ENCODE results near the gene PRKCE. TPM values are rescaled to one million over a fixed set of nuclear protein-coding genes. Genes with fewer than 3 reads are reported as not detected.

Gene PRKCE
- total and polyA plus RNA-seq, 2 of the 8 experiments (the other 6 are each of a cell fraction or from before 2014, with no cell fraction given): 0.54 to 2.1 TPM

GRCh38 chr2:45826884-45827635, 175.6 kb downstream of the PRKCE start:
- H3K56ac ChIP-seq (replicated peaks; ENCODE audit: insufficient read length, low read depth, low read length): no peak overlapping the region
- FAIRE-seq: no peak
- H3K27ac ChIP-seq (ENCODE audit: low read depth, low read length): no peak overlapping the region
- H3K4me1 ChIP-seq (replicated peaks in 1 of 4; ENCODE audit: control insufficient read depth in 3 of 4, insufficient read depth in 4 of 4, low read length in 3 of 4): peaks cover 0 to 2% (median 0%) of the 10 kb centered on the region in 4 experiments; a peak in 1 of 7 replicates
- H3K23me2 ChIP-seq (ENCODE audit: low read depth, low read length): no peaks in the 10 kb centered on the region
- no peak overlapping the region for H3K4me3 ChIP-seq (ENCODE audit: extremely low read depth in 1 of 4, insufficient read depth in 2 of 4, low read depth in 3 of 4, low read length in 4 of 4)
- no peak overlapping the region for H2AK5ac ChIP-seq (ENCODE audit: low read depth, low read length)
- CTCF ChIA-PET (ENCODE audit: partially characterized antibody): interaction anchor here (0.5 to 1.2 kb wide), 2 partner anchors 88 to 1285 kb away, joined by 3 read pairs; no protein-coding TSS in a partner anchor
- no peak overlapping the region for H2BK20ac ChIP-seq (ENCODE audit: low read length)
- H2BK15ac ChIP-seq (ENCODE audit: low read length): no peak overlapping the region
- H3K4me2 ChIP-seq (ENCODE audit: insufficient read depth in 1 of 2, low read depth in 2 of 2, low read length in 2 of 2): no peak overlapping the region
- no peak overlapping the region for H3K9ac ChIP-seq (replicated peaks in 1 of 4; ENCODE audit: extremely low read depth in 1 of 4, low read depth in 3 of 4, low read length in 3 of 4)
- no peaks in the 10 kb centered on the region for H3K27me3 ChIP-seq (replicated peaks in 1 of 4; ENCODE audit: control insufficient read depth in 3 of 4, extremely low read depth in 1 of 4, insufficient read depth in 3 of 4, low read length in 3 of 4)
- H3K9me3 ChIP-seq (ENCODE audit: insufficient read depth in 2 of 2, low read depth in 1 of 2, low read length in 1 of 2): peaks cover 0 to 11% of the 10 kb centered on the region in 2 experiments; a peak in 2 of 4 replicates
- POLR2A ChIA-PET (ENCODE audit: partially characterized antibody): no interaction called here
- H3K79me2 ChIP-seq (ENCODE audit: control insufficient read depth in 1 of 2, insufficient read depth in 2 of 2, low read length in 2 of 2): no peaks in the 10 kb centered on the region
- no peak overlapping the region for H3K18ac ChIP-seq (ENCODE audit: extremely low read depth, low read length)
- H2BK5ac ChIP-seq (ENCODE audit: low read depth, low read length): no peak overlapping the region
- no peaks in the 10 kb centered on the region for H3K36me3 ChIP-seq (ENCODE audit: control insufficient read depth in 2 of 4, insufficient read depth in 4 of 4, low read length in 3 of 4)
- H4K20me1 ChIP-seq (replicated peaks in 1 of 2; ENCODE audit: control insufficient read depth in 1 of 2, insufficient read depth in 2 of 2, low read length in 2 of 2): no peaks in the 10 kb centered on the region
- no peak overlapping the region for H2BK12ac ChIP-seq (ENCODE audit: low read depth, low read length)
- H2BK120ac ChIP-seq (replicated peaks; ENCODE audit: low read depth, low read length): no peak overlapping the region
- H4K8ac ChIP-seq (ENCODE audit: extremely low read depth, insufficient read depth, low read length): no peak overlapping the region; the same call in 1 of the 2 replicates
- 91% methylated on average over 10 of the region's 10 CpGs; no CpG with 5 or more reads in 1 of the 2 experiments for WGBS, 2 experiments (ENCODE audit: extremely low coverage in 1 of 2, insufficient coverage in 1 of 2, insufficient read length in 1 of 2, insufficient replicate concordance in 2 of 2, low coverage in 1 of 2, low lambda C conversion rate in 2 of 2, missing lambda C conversion rate in 1 of 2)
- no peaks in the 10 kb centered on the region for H3K79me1 ChIP-seq (ENCODE audit: low read depth, low read length)
- no peak overlapping the region for H3K14ac ChIP-seq (ENCODE audit: insufficient read length)
- H2AFZ ChIP-seq (ENCODE audit: low read length): no peak overlapping the region
- H3K4ac ChIP-seq (replicated peaks; ENCODE audit: insufficient read length, low read depth, low read length): no peak overlapping the region
- H4K91ac ChIP-seq (replicated peaks; ENCODE audit: insufficient read length, low read length): no peak overlapping the region
- no peak overlapping the region for H3K23ac ChIP-seq (ENCODE audit: insufficient read length)
- DNase-seq (ENCODE audit: low read depth in 1 of 2, low spot score in 2 of 2): no peak
- no peak overlapping the region for H4K5ac ChIP-seq (ENCODE audit: insufficient read length, low read depth, low read length)
- TF ChIP-seq CBX5 (IDR thresholded peaks at IDR 0.05; ENCODE audit: low read depth, low read length) (no peak), EP300 (IDR thresholded peaks at IDR 0.05; ENCODE audit: borderline replicate concordance in 1 of 2, low read depth in 2 of 2, low read length in 2 of 2) (no peak), TAF1 (IDR thresholded peaks at IDR 0.05; ENCODE audit: low read depth, low read length) (no peak), POU5F1 (IDR thresholded peaks at IDR 0.05; ENCODE audit: low read depth, low read length) (no peak), TCF12 (IDR thresholded peaks at IDR 0.05; ENCODE audit: low read depth, low read length) (no peak), POLR2A (IDR thresholded peaks at IDR 0.05; ENCODE audit: control extremely low read depth in 1 of 2, low read depth in 2 of 2, low read length in 2 of 2) (no peak), KDM4A (IDR thresholded peaks at IDR 0.05; ENCODE audit: low read depth, low read length, severe bottlenecking) (no peak), JUND (IDR thresholded peaks at IDR 0.05; ENCODE audit: low read length) (no peak), TAF7 (optimal IDR thresholded peaks at IDR 0.05; ENCODE audit: borderline replicate concordance, low read depth, low read length) (no peak), CBX8 (IDR thresholded peaks at IDR 0.05; ENCODE audit: borderline replicate concordance, low read depth, low read length) (no peak), ZNF274 (IDR thresholded peaks at IDR 0.05; ENCODE audit: borderline replicate concordance, extremely low read depth, low read length) (no peak), PHF8 (conservative IDR thresholded peaks at IDR 0.05; ENCODE audit: low read depth, low read length) (no peak)
- TF ChIP-seq, protein P1, sequence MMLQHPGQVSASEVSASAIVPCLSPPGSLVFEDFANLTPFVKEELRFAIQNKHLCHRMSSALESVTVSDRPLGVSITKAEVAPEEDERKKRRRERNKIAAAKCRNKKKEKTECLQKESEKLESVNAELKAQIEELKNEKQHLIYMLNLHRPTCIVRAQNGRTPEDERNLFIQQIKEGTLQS (IDR thresholded peaks at IDR 0.05; ENCODE audit: insufficient read depth, low read depth, low read length): no peak
